HepG2 (cell line): ENCODE data around the gene SIT1. TPM values are rescaled to one million over a fixed set of nuclear protein-coding genes. Genes with fewer than 3 reads are reported as not detected.

Source experiments
- CEBPG ChIP-seq: IDR thresholded peaks from 2 replicates; pipeline ENCODE4 v1.6.1; 2016
- FOSL2 ChIP-seq: sonication (generic); formaldehyde crosslinking; IDR thresholded peaks from 2 replicates; pipeline ENCODE4 v1.4.0; 2020; ENCODE audit warnings: missing genetic modification reagents
- HMGA1 ChIP-seq: sonication (generic); formaldehyde crosslinking; conservative IDR thresholded peaks from 2 replicates; pipeline ENCODE4 v1.4.0; 2020; ENCODE audit warnings: missing genetic modification reagents
- MAX ChIP-seq: IDR thresholded peaks from 2 replicates; pipeline ENCODE4 v1.6.1; 2012; ENCODE audit warnings: inconsistent platforms
- MBD4 ChIP-seq: IDR thresholded peaks from 2 replicates; pipeline ENCODE4 v1.6.1; 2012; ENCODE audit warnings: low read length, inconsistent platforms, borderline replicate concordance
- PITX1 ChIP-seq: sonication (generic); formaldehyde crosslinking; IDR thresholded peaks from 2 replicates; pipeline ENCODE4 v1.5.1; 2020; ENCODE audit warnings: mild to moderate bottlenecking, missing genetic modification reagents
- POGK ChIP-seq: sonication (generic); formaldehyde crosslinking; conservative IDR thresholded peaks from 2 replicates; pipeline ENCODE4 v1.8.0; 2022; ENCODE audit warnings: mild to moderate bottlenecking, moderate library complexity, missing genetic modification reagents
- SMAD9 ChIP-seq: sonication (generic); formaldehyde crosslinking; IDR thresholded peaks from 2 replicates; pipeline ENCODE4 v1.5.1; 2020; ENCODE audit warnings: mild to moderate bottlenecking, missing genetic modification reagents
- SNAPC5 ChIP-seq: sonication (generic); formaldehyde crosslinking; IDR thresholded peaks from 2 replicates; pipeline ENCODE4 v1.8.1; 2023; ENCODE audit warnings: mild to moderate bottlenecking, missing genetic modification reagents, borderline replicate concordance
- TEAD2 ChIP-seq: sonication (generic); formaldehyde crosslinking; IDR thresholded peaks from 2 replicates; pipeline ENCODE4 v1.9.0; 2021; ENCODE audit warnings: missing genetic modification reagents
- U2AF1 ChIP-seq: fragments of 200-400 bp; formaldehyde crosslinking; optimal IDR thresholded peaks from 2 replicates; pipeline ENCODE3; 2017; ENCODE audit warnings: mild to moderate bottlenecking, low read depth, low read length
- U2AF2 ChIP-seq: fragments of 200-400 bp; formaldehyde crosslinking; IDR thresholded peaks from 2 replicates; pipeline ENCODE4 v1.6.1; 2017; ENCODE audit warnings: low read depth, mild to moderate bottlenecking, low read length
- ZBTB21 ChIP-seq: sonication (generic); formaldehyde crosslinking; IDR thresholded peaks from 2 replicates; pipeline ENCODE4 v1.4.0; 2020; ENCODE audit warnings: missing genetic modification reagents
- ZHX2 ChIP-seq, 2 experiments: sonication (generic) in 1 of 2; formaldehyde crosslinking in 1 of 2; IDR thresholded peaks; 2 replicates each; pipeline versions ENCODE4 v1.6.1 to v1.9.0; 2014 to 2022; ENCODE audit warnings: antibody characterized with exemption in 1 of 2, borderline replicate concordance in 1 of 2, inconsistent platforms in 1 of 2, low read depth in 1 of 2, missing genetic modification reagents in 1 of 2
- ZNF101 ChIP-seq: sonication (generic); formaldehyde crosslinking; IDR thresholded peaks from 2 replicates; pipeline ENCODE4 v1.4.0; 2020; ENCODE audit warnings: mild to moderate bottlenecking, low read depth, missing genetic modification reagents, borderline replicate concordance
- ZNF121 ChIP-seq: sonication (generic); formaldehyde crosslinking; IDR thresholded peaks from 2 replicates; pipeline ENCODE4 v1.5.0; 2020; ENCODE audit warnings: mild to moderate bottlenecking, missing genetic modification reagents
- ZNF510 ChIP-seq: sonication (generic); formaldehyde crosslinking; IDR thresholded peaks from 2 replicates; pipeline ENCODE4 v1.4.0; 2020; ENCODE audit warnings: low read depth, mild to moderate bottlenecking, missing genetic modification reagents
- ZNF530 ChIP-seq: sonication (generic); formaldehyde crosslinking; IDR thresholded peaks from 2 replicates; pipeline ENCODE4 v1.5.0; 2020; ENCODE audit warnings: low read depth, mild to moderate bottlenecking, missing genetic modification reagents
- ZNF556 ChIP-seq: sonication (generic); formaldehyde crosslinking; IDR thresholded peaks from 2 replicates; pipeline ENCODE4 v1.4.0; 2020; ENCODE audit warnings: mild to moderate bottlenecking, missing genetic modification reagents, borderline replicate concordance
- ZNF570 ChIP-seq: sonication (generic); formaldehyde crosslinking; IDR thresholded peaks from 2 replicates; pipeline ENCODE4 v1.4.0; 2020; ENCODE audit warnings: mild to moderate bottlenecking, missing genetic modification reagents, borderline replicate concordance
- ZNF614 ChIP-seq: IDR thresholded peaks from 2 replicates; pipeline ENCODE4 v1.6.1; 2018; ENCODE audit warnings: missing biosample characterization, missing genetic modification reagents, inconsistent platforms, borderline replicate concordance
- ZNF782 ChIP-seq: sonication (generic); formaldehyde crosslinking; IDR thresholded peaks from 2 replicates; pipeline ENCODE4 v1.4.0; 2020; ENCODE audit warnings: missing genetic modification reagents, mild to moderate bottlenecking, borderline replicate concordance
- ZNF788 ChIP-seq: sonication (generic); formaldehyde crosslinking; IDR thresholded peaks from 2 replicates; pipeline ENCODE4 v1.5.0; 2020; ENCODE audit warnings: mild to moderate bottlenecking, missing genetic modification reagents, borderline replicate concordance
- ZNF850 ChIP-seq: sonication (generic); formaldehyde crosslinking; conservative IDR thresholded peaks from 2 replicates; pipeline ENCODE4 v1.9.0; 2021; ENCODE audit warnings: mild to moderate bottlenecking, missing genetic modification reagents
- polyA plus RNA-seq, 8 experiments: library from polyadenylated mRNA; depleted of rRNA in 3 of 8; stranded (reverse) in 7 of 8; unstranded in 1 of 8; fragments of >200 nt; fragmentation: Illumina TruSeq in 4 of 8; extraction: Trizol in 4 of 8; gene quantifications; 2 replicates each; pipeline versions ENCODE4 v1.2.1 to v1.2.3, GENCODE V29; 2011 to 2016; ENCODE audit warnings: low read depth in 4 of 8, missing spikeins in 1 of 8, mixed read lengths in 1 of 8; ENCODE audit not compliant: insufficient read depth in 1 of 8
- total RNA-seq, 5 experiments: library from RNA; depleted of rRNA; stranded (reverse); fragments of >200 nt; fragmentation: Illumina TruSeq; extraction: Trizol; gene quantifications; 2 replicates each; pipeline ENCODE4 v1.2.3, GENCODE V29; 2016; ENCODE audit warnings: low read depth in 1 of 5

The SIT1 gene
- total and polyA plus RNA-seq, 2 of the 13 experiments (the other 11 are each of a cell fraction or from before 2014, with no cell fraction given) = 0.09 to 6.7 TPM

- TF ChIP-seq POGK (CRISPR knock-in tag) (peak; percentile 72; the same call in 1 of the 2 replicates), CEBPG (CRISPR knock-in tag) (peak; percentile 57; the same call in 1 of the 2 replicates), MBD4 (no peak), FOSL2 (no peak), ZHX2 (IDR thresholded peaks at IDR 0.05; ENCODE audit: low read depth) (no peak), ZHX2 (CRISPR knock-in tag; IDR thresholded peaks at IDR 0.05; ENCODE audit: borderline replicate concordance) (no peak), ZNF782 (no peak), ZNF101 (CRISPR knock-in tag) (no peak), PITX1 (CRISPR knock-in tag) (no peak), SNAPC5 (0 out of 2 replicates have a peak, but pooled peaks have one; percentile 85), ZNF556 (no peak), MAX (peak; percentile 61), HMGA1 (CRISPR knock-in tag) (no peak), ZNF121 (CRISPR knock-in tag) (peak; percentile 87), ZNF510 (no peak), ZNF850 (no peak), ZNF614 (CRISPR knock-in tag) (no peak), ZNF788 (CRISPR knock-in tag) (no peak), TEAD2 (CRISPR knock-in tag) (no peak), SMAD9 (no peak), U2AF2 (no peak), ZNF530 (CRISPR knock-in tag) (0 out of 2 replicates have a peak, but pooled peaks have one; percentile 48), U2AF1 (no peak), ZBTB21 (no peak), ZNF570 (no peak)
Measured at GRCh38 chr9:35603506-35603985, 47.2 kb downstream of the SIT1 start (continued).
